ENCODE data around the gene SMIM35. TPM values are rescaled to one million over a fixed set of nuclear protein-coding genes. Genes with fewer than 3 reads are reported as not detected.

SMIM35 gene
- total and polyA plus RNA-seq, 2 of the 13 experiments (the other 11 are each of a cell fraction or from before 2014, with no cell fraction given), result not detected

GRCh38 chr11:118120793-118121192 is 34.0 kb upstream of the SMIM35 start (continued):
- TF ChIP-seq, protein P1, sequence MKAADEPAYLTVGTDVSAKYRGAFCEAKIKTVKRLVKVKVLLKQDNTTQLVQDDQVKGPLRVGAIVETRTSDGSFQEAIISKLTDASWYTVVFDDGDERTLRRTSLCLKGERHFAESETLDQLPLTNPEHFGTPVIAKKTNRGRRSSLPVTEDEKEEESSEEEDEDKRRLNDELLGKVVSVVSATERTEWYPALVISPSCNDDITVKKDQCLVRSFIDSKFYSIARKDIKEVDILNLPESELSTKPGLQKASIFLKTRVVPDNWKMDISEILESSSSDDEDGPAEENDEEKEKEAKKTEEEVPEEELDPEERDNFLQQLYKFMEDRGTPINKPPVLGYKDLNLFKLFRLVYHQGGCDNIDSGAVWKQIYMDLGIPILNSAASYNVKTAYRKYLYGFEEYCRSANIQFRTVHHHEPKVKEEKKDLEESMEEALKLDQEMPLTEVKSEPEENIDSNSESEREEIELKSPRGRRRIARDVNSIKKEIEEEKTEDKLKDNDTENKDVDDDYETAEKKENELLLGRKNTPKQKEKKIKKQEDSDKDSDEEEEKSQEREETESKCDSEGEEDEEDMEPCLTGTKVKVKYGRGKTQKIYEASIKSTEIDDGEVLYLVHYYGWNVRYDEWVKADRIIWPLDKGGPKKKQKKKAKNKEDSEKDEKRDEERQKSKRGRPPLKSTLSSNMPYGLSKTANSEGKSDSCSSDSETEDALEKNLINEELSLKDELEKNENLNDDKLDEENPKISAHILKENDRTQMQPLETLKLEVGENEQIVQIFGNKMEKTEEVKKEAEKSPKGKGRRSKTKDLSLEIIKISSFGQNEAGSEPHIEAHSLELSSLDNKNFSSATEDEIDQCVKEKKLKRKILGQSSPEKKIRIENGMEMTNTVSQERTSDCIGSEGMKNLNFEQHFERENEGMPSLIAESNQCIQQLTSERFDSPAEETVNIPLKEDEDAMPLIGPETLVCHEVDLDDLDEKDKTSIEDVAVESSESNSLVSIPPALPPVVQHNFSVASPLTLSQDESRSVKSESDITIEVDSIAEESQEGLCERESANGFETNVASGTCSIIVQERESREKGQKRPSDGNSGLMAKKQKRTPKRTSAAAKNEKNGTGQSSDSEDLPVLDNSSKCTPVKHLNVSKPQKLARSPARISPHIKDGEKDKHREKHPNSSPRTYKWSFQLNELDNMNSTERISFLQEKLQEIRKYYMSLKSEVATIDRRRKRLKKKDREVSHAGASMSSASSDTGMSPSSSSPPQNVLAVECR (CRISPR knock-in tag; IDR thresholded peaks at IDR 0.05; ENCODE audit: borderline replicate concordance), result no peak
- TF ChIP-seq ZBTB25 (CRISPR knock-in tag; IDR thresholded peaks at IDR 0.05) (no peak), AHR (CRISPR knock-in tag; IDR thresholded peaks at IDR 0.05) (no peak), HES4 (CRISPR knock-in tag; IDR thresholded peaks at IDR 0.05; ENCODE audit: borderline replicate concordance) (no peak), ZMYM2 (CRISPR knock-in tag; IDR thresholded peaks at IDR 0.05) (no peak), ZNF550 (CRISPR knock-in tag; IDR thresholded peaks at IDR 0.05; ENCODE audit: borderline replicate concordance) (no peak), PAF1 (CRISPR knock-in tag; IDR thresholded peaks at IDR 0.05) (no peak), RELA (CRISPR knock-in tag; IDR thresholded peaks at IDR 0.05) (no peak), HOXA9 (CRISPR knock-in tag; IDR thresholded peaks at IDR 0.05; ENCODE audit: borderline replicate concordance) (no peak), RNF2 (conservative IDR thresholded peaks at IDR 0.05; ENCODE audit: low read depth) (no peak), ZNF512B (CRISPR knock-in tag; IDR thresholded peaks at IDR 0.05; ENCODE audit: borderline replicate concordance) (no peak)
